CD4-positive, CD25-positive, alpha-beta regulatory T cell (primary cell): Measurements from ENCODE around the gene CBLB. TPM values are rescaled to one million over a fixed set of nuclear protein-coding genes. Genes with fewer than 3 reads are reported as not detected.

Experiments
- ATAC-seq, 2 donors: fragments of 150-1000 bp; cut with Tn5 transposase; one replicate each; pipeline ENCODE4 v1.10.0; 2021; ENCODE audit warnings: low read depth in 2 of 2, moderate number of reproducible peaks in 2 of 2, moderate library complexity in 1 of 2
- DNase-seq, 3 donors: peaks; one replicate each; pipeline versions ENCODE4 v3.0.0 to v3.0.0-alpha.2; 2012 to 2022; ENCODE audit warnings: mixed read lengths in 1 of 3
- H3K27ac ChIP-seq: one replicate; pipeline ENCODE4 v1.7.0; 2013; ENCODE audit warnings: mild to moderate bottlenecking, low read length; ENCODE audit not compliant: insufficient read depth, poor library complexity, severe bottlenecking
- H3K27me3 ChIP-seq: one replicate; pipeline ENCODE4 v1.7.0; 2013; ENCODE audit warnings: low read length; ENCODE audit not compliant: control insufficient read depth, insufficient read depth
- H3K36me3 ChIP-seq: one replicate; pipeline ENCODE4 v1.7.0; 2013; ENCODE audit warnings: mild to moderate bottlenecking, low read length, moderate library complexity; ENCODE audit not compliant: control insufficient read depth, insufficient read depth
- H3K4me1 ChIP-seq: 2 replicates; pipeline ENCODE4 v1.7.0; 2013; ENCODE audit warnings: mild to moderate bottlenecking, low read length; ENCODE audit not compliant: insufficient read depth, control insufficient read depth, poor library complexity, severe bottlenecking
- H3K4me3 ChIP-seq: one replicate; pipeline ENCODE4 v1.7.0; 2013; ENCODE audit warnings: low read depth, mild to moderate bottlenecking, low read length, moderate library complexity
- H3K9me3 ChIP-seq, 2 experiments: 1 replicate in 1 of 2; 2 replicates in 1 of 2; pipeline ENCODE4 v1.7.0; 2013; ENCODE audit warnings: low read length in 2 of 2, mild to moderate bottlenecking in 1 of 2, moderate library complexity in 1 of 2; ENCODE audit not compliant: control insufficient read depth in 2 of 2
- H3K27ac Mint-ChIP-seq, 3 donors: one replicate each; pipeline ENCODE4 v1.8.0; 2020 to 2022; ENCODE audit warnings: mild to moderate bottlenecking in 3 of 3, mixed read lengths in 3 of 3, moderate library complexity in 2 of 3
- H3K27me3 Mint-ChIP-seq: one replicate; pipeline ENCODE4 v1.8.0; 2022; ENCODE audit warnings: mild to moderate bottlenecking, mixed read lengths
- H3K36me3 Mint-ChIP-seq: one replicate; pipeline ENCODE4 v1.8.0; 2020; ENCODE audit warnings: mixed read lengths
- H3K4me1 Mint-ChIP-seq, 4 donors: one replicate each; pipeline ENCODE4 v1.8.0; 2020 to 2022; ENCODE audit warnings: mixed read lengths in 4 of 4, mild to moderate bottlenecking in 1 of 4
- H3K4me3 Mint-ChIP-seq, 4 donors: one replicate each; pipeline ENCODE4 v1.8.0; 2020 to 2022; ENCODE audit warnings: mild to moderate bottlenecking in 4 of 4, mixed read lengths in 4 of 4, moderate library complexity in 3 of 4
- H3K9me3 Mint-ChIP-seq, 7 donors: one replicate each; pipeline ENCODE4 v1.8.0; 2020 to 2022; ENCODE audit warnings: mixed read lengths in 7 of 7, mild to moderate bottlenecking in 3 of 7, moderate library complexity in 2 of 7
- polyA plus RNA-seq, 4 donors: library from polyadenylated mRNA; unstranded; fragments of 300-500 nt; fragmentation: Illumina TruSeq; gene quantifications; one replicate each; pipeline ENCODE4 v1.2.3, GENCODE V29; 2021
- total RNA-seq: library from RNA; stranded (reverse); gene quantifications from one replicate; pipeline ENCODE4 v1.2.3, GENCODE V29; 2022

CBLB gene
- total and polyA plus RNA-seq, 5 donors from 2014 or later: 23.9 to 83.1 (median 34.8) TPM

DNA sequence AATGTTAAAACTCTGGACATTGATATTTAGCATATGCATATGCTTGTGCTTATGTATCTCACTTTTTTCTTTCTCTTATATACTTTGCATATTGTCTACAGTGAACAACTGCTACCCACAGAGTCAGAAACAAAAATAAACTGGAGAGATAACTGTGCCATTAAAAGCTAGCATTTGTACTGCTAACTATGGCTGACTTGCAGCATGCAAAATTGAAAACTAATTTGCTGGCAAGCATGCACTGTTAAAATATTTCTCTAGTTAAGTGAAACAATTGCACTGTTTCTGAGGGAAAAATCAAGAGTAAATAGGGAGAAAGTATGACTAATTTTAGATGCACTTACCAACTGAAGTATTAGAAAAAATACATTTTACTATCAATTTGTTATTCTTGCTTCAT lies 177.8 kb downstream of the CBLB start:
- Mint-ChIP-seq H3K27me3 (no peaks in the 10 kb centered on the region), H3K4me3 (no peak overlapping the region), H3K27ac (no peak overlapping the region), H3K9me3 (no peaks in the 10 kb centered on the region), H3K4me1 (peaks cover 21 to 38% (median 25%) of the 10 kb centered on the region in 4 donors), H3K36me3 (peaks cover 28% of the 10 kb centered on the region)
- Histone ChIP-seq H3K4me3 (no peak overlapping the region), H3K4me1 (peaks cover 9% of the 10 kb centered on the region), H3K27me3 (no peaks in the 10 kb centered on the region), H3K36me3 (peaks cover 13% of the 10 kb centered on the region), H3K9me3 (no peaks in the 10 kb centered on the region), H3K27ac (no peak overlapping the region)
- no peak for ATAC-seq
- DNase-seq: no peak

DNA sequence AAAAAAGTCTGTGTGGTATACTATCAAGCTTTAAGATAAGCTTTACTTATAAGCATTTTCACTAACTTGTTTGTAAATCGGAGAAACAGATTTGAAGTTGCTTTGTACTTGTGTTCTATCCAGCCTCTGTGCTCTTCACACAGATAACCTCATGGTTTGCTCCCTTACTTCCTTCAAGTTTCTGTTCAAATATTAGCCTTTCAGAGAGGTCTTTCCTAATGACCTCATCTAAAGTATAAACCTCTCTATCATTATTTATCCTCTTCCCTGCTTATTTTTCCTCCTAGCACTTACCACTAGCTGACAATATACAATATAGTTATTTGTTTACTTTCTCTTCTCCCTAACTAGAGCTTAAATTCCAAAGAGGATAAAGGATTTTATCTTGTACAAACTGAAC lies 180.0 kb downstream of the CBLB start:
- Mint-ChIP-seq H3K9me3 (no peaks in the 10 kb centered on the region), H3K4me3 (no peak overlapping the region), H3K27me3 (no peaks in the 10 kb centered on the region), H3K4me1 (peaks cover 18 to 36% (median 26%) of the 10 kb centered on the region in 4 donors), H3K27ac (peak overlapping the region; percentile 9 to 60 (median 11)), H3K36me3 (peaks cover 33% of the 10 kb centered on the region)
- peaks cover 25% of the 10 kb centered on the region for H3K36me3 ChIP-seq
- H3K27me3 ChIP-seq: no peaks in the 10 kb centered on the region
- no peak overlapping the region for H3K4me3 ChIP-seq
- H3K27ac ChIP-seq: peak overlapping the region; percentile 23
- DNase-seq (no peak), ATAC-seq (no peak)
- no peaks in the 10 kb centered on the region for H3K9me3 ChIP-seq
- peaks cover 10% of the 10 kb centered on the region for H3K4me1 ChIP-seq

DNA sequence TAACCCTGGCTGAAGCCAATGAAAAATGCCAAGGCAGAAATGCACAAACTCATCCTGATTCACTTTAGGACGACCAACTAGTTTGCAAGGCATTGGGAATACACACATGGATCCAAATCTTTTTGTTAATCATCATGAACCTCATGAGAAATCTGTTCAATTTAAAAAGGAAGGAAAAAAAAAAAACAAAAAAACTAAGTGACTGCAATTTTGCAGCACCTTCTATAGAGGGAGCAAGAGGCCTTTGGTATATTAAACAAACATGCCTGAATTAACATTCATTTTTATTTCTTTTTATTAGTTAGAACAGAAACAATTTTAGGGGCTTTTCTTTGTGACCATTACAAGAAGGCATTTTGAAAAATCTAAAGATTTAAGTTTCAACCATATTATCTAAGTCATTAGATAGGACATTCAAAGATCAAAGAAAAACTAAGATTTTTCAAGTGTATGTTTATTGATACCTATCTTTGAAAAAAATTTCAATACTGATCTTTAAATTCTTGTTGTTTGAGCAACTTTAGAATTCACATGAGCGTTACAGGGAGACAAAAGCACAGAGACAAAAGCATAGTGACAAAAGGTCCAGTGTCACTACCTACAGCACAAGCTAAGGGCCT lies 182.4 kb downstream of the CBLB start:
- peak overlapping the region in 1 of 3 donors; percentile 36 for H3K27ac Mint-ChIP-seq
- H3K4me1 Mint-ChIP-seq: peaks cover 12 to 27% (median 21%) of the 10 kb centered on the region in 4 donors
- Histone ChIP-seq H3K9me3 (no peaks in the 10 kb centered on the region), H3K36me3 (peaks cover 21% of the 10 kb centered on the region), H3K27me3 (no peaks in the 10 kb centered on the region), H3K4me3 (no peak overlapping the region), H3K27ac (no peak overlapping the region), H3K4me1 (peaks cover 10% of the 10 kb centered on the region)
- no peaks in the 10 kb centered on the region for H3K9me3 Mint-ChIP-seq
- peak; percentile 50 to 60 for ATAC-seq
- H3K27me3 Mint-ChIP-seq: no peaks in the 10 kb centered on the region
- H3K4me3 Mint-ChIP-seq: no peak overlapping the region
- peak in 2 of 3 donors; percentile 41 to 57 for DNase-seq
- peaks cover 23% of the 10 kb centered on the region for H3K36me3 Mint-ChIP-seq

DNA sequence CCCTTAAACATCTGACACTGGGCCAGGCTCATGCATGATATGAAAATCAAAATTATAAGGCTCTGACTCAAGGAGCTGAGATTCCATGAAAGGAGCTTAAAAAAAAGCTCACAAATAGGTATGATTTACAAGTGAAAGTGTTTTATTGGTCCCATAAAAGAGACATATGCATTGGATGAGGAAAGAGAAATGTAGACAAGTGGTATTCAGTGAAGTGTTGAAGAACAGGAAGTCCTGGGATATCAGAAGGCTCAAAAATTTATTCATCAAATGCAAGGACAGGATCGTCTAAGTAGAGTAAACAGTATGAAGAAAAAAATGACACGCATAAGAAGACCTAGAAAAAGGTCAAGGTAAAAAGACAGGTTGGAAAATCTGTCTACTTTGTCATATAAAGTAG lies 188.9 kb downstream of the CBLB start:
- H3K36me3 ChIP-seq: peaks cover 51% of the 10 kb centered on the region
- ATAC-seq: no peak
- Mint-ChIP-seq H3K4me3 (no peak overlapping the region), H3K36me3 (peaks cover 45% of the 10 kb centered on the region), H3K27ac (no peak overlapping the region), H3K4me1 (peaks cover 0 to 12% (median 2%) of the 10 kb centered on the region in 4 donors), H3K9me3 (no peaks in the 10 kb centered on the region), H3K27me3 (no peaks in the 10 kb centered on the region)
- H3K27me3 ChIP-seq: no peaks in the 10 kb centered on the region
- no peak overlapping the region for H3K27ac ChIP-seq
- H3K4me3 ChIP-seq: no peak overlapping the region
- no peaks in the 10 kb centered on the region for H3K4me1 ChIP-seq
- no peaks in the 10 kb centered on the region for H3K9me3 ChIP-seq
- no peak for DNase-seq

DNA sequence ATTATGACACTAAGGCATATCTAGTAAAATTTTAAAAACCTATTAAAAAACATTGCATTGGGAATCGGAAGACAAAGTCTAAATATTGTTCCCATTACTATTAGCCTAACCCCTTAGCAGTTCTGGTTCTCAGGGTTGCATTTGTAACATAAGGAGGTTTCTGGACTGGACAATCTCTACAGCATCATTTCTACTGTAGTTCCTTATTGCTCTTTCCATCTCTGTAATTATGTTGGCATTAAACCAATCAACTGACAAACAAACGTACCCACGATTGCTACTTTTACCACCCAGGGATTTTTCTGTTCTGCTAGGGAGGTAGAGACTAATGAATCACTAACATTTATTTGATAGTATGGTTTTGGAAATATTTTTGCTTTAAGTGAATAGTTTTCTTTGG lies 190.8 kb downstream of the CBLB start:
- H3K4me3 ChIP-seq: no peak overlapping the region
- DNase-seq (no peak), ATAC-seq (no peak)
- H3K9me3 ChIP-seq: no peaks in the 10 kb centered on the region
- Mint-ChIP-seq H3K4me3 (no peak overlapping the region), H3K36me3 (peaks cover 57% of the 10 kb centered on the region), H3K27ac (no peak overlapping the region), H3K27me3 (no peaks in the 10 kb centered on the region), H3K9me3 (no peaks in the 10 kb centered on the region), H3K4me1 (peaks cover 7 to 15% (median 11%) of the 10 kb centered on the region in 4 donors)
- H3K27ac ChIP-seq: no peak overlapping the region
- H3K36me3 ChIP-seq: peaks cover 53% of the 10 kb centered on the region
- no peaks in the 10 kb centered on the region for H3K27me3 ChIP-seq
- no peaks in the 10 kb centered on the region for H3K4me1 ChIP-seq

DNA sequence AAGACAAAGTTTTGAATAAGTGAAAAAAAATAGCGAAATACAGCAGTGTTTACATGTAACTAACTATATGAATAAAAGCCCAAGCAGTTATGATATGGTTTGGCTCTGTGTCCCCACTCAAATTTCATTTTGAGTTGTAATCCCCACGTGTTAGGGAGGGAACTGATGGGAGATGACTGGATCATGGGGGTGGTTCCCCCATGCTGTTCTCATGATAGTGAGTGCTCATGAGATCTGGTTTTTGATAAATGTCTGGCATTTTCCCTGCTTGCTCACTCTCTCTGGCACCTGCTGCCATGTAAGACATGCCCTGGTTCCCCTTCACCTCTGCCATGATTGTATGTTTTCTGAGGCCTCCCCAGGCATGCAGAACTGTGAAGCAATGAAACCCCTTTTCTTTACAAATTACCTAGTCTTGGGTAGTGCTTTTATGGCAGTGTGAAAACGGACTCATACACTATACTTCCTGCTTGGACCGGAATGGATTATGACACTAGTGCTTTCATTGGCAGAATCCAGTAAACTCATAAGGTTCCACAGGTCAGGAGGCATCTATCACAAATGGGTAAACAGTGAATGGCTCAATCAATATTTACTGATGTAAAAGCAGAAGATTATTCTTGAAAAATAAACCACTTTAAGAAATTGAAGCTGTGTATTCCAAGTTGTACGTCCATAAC lies 192.1 kb downstream of the CBLB start:
- H3K27ac ChIP-seq: no peak overlapping the region
- no peaks in the 10 kb centered on the region for H3K4me1 ChIP-seq
- H3K9me3 ChIP-seq: no peaks in the 10 kb centered on the region
- Mint-ChIP-seq H3K27me3 (no peaks in the 10 kb centered on the region), H3K4me3 (no peak overlapping the region), H3K27ac (peak overlapping the region in 1 of 3 donors; percentile 12), H3K4me1 (peaks cover 10 to 16% (median 13%) of the 10 kb centered on the region in 4 donors), H3K9me3 (no peaks in the 10 kb centered on the region), H3K36me3 (peaks cover 56% of the 10 kb centered on the region)
- no peak overlapping the region for H3K4me3 ChIP-seq
- ATAC-seq (no peak), DNase-seq (no peak)
- no peaks in the 10 kb centered on the region for H3K27me3 ChIP-seq
- H3K36me3 ChIP-seq: peaks cover 52% of the 10 kb centered on the region

DNA sequence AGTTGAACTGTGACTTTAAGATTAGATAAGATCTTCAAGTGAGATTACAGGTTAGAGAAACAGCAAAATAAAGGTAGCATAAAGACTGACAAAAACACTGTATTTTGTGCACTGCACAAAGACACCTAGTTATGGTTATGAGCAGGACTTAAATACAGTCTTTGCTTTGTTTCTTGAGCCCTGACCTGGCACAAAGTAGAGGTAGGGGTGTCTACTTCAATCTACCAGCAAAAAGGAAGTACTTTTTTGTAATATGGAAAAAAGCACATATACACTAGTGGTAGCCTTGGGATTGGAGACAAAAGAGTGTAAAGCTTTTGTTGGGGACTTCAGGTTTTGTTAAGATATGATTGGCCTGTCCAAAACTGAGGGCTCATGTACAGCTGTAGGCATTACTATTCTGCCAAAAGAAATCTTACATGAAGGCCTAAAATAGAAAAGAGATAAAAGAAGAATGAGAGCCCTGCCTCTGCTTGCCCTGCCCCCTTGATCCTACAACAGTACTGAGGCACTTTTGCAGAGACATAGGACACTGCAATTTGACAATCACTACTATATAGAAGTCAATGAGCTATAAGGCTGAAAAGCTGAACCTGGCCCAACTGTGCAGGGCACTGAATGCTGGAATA lies 194.3 kb downstream of the CBLB start:
- Histone ChIP-seq H3K9me3 (no peaks in the 10 kb centered on the region), H3K36me3 (peaks cover 45% of the 10 kb centered on the region), H3K27me3 (no peaks in the 10 kb centered on the region), H3K27ac (no peak overlapping the region), H3K4me1 (no peaks in the 10 kb centered on the region), H3K4me3 (no peak overlapping the region)
- Mint-ChIP-seq H3K4me3 (no peak overlapping the region), H3K27ac (peak overlapping the region in 1 of 3 donors; percentile 66), H3K4me1 (peaks cover 10 to 14% (median 11%) of the 10 kb centered on the region in 4 donors), H3K9me3 (no peaks in the 10 kb centered on the region), H3K27me3 (no peaks in the 10 kb centered on the region), H3K36me3 (peaks cover 46% of the 10 kb centered on the region)
- no peak for ATAC-seq
- DNase-seq: no peak
